Mesenchymal stem cell (in vitro differentiated cells and primary cell): ENCODE data around the gene ZNF487.

Source experiments
- DNase-seq: peaks from one replicate; pipeline ENCODE4 v3.0.0-alpha.2; 2013
- H2AFZ ChIP-seq: one replicate; pipeline ENCODE4 v1.6.1; 2013; ENCODE audit warnings: low read depth, mild to moderate bottlenecking, control low read depth, inconsistent platforms, low read length, moderate library complexity
- H2AK5ac ChIP-seq: 2 replicates; pipeline ENCODE4 v1.6.1; 2013; ENCODE audit warnings: low read length, moderate library complexity, mild to moderate bottlenecking, inconsistent platforms; ENCODE audit not compliant: severe bottlenecking
- H2BK120ac ChIP-seq: one replicate; pipeline ENCODE4 v1.6.1; 2013; ENCODE audit warnings: low read depth, mild to moderate bottlenecking, inconsistent platforms, low read length, moderate library complexity
- H2BK12ac ChIP-seq, 2 experiments: one replicate each; pipeline ENCODE4 v1.6.1; 2013; ENCODE audit warnings: inconsistent platforms in 2 of 2, low read length in 2 of 2, mild to moderate bottlenecking in 2 of 2, moderate library complexity in 2 of 2, control low read depth in 1 of 2
- H2BK15ac ChIP-seq: one replicate; pipeline ENCODE4 v1.6.1; 2013; ENCODE audit warnings: mild to moderate bottlenecking, low read depth, inconsistent platforms; ENCODE audit not compliant: poor library complexity, severe bottlenecking
- H2BK5ac ChIP-seq: 2 replicates; pipeline ENCODE4 v1.6.1; 2013; ENCODE audit warnings: low read depth, mild to moderate bottlenecking, low read length, control low read depth, inconsistent platforms; ENCODE audit not compliant: poor library complexity, severe bottlenecking
- H3K14ac ChIP-seq, 2 experiments: one replicate each; pipeline ENCODE4 v1.6.1; 2013; ENCODE audit warnings: inconsistent platforms in 2 of 2, low read length in 2 of 2, control low read depth in 1 of 2, mild to moderate bottlenecking in 1 of 2, moderate library complexity in 1 of 2
- H3K18ac ChIP-seq, 2 experiments: one replicate each; pipeline ENCODE4 v1.6.1; 2013; ENCODE audit warnings: inconsistent platforms in 2 of 2, low read length in 2 of 2, control low read depth in 1 of 2, low read depth in 1 of 2, mild to moderate bottlenecking in 1 of 2
- H3K23ac ChIP-seq, 2 experiments: one replicate each; pipeline ENCODE4 v1.6.1; 2013; ENCODE audit warnings: inconsistent platforms in 2 of 2, low read length in 2 of 2, mild to moderate bottlenecking in 2 of 2, moderate library complexity in 2 of 2, control low read depth in 1 of 2
- H3K27ac ChIP-seq: 2 replicates; pipeline ENCODE4 v1.5.1; 2013; ENCODE audit warnings: mild to moderate bottlenecking, moderate library complexity, low read length, control low read depth, inconsistent platforms; ENCODE audit not compliant: poor library complexity, severe bottlenecking
- H3K27me3 ChIP-seq, 2 experiments: 2 replicates each; pipeline versions ENCODE4 v1.6.1 to v1.7.0; 2013; ENCODE audit warnings: low read length in 2 of 2, mild to moderate bottlenecking in 2 of 2, moderate library complexity in 2 of 2, control low read depth in 1 of 2, inconsistent platforms in 1 of 2; ENCODE audit not compliant: control insufficient read depth in 1 of 2, insufficient read depth in 1 of 2
- H3K36me3 ChIP-seq, 2 experiments: 2 replicates each; pipeline versions ENCODE4 v1.6.1 to v1.7.0; 2013; ENCODE audit warnings: low read length in 2 of 2, control low read depth in 1 of 2, inconsistent platforms in 1 of 2, low read depth in 1 of 2, mild to moderate bottlenecking in 1 of 2; ENCODE audit not compliant: insufficient read depth in 2 of 2, control insufficient read depth in 1 of 2
- H3K4ac ChIP-seq, 2 experiments: one replicate each; pipeline ENCODE4 v1.6.1; 2013; ENCODE audit warnings: inconsistent platforms in 2 of 2, low read length in 2 of 2, mild to moderate bottlenecking in 2 of 2, moderate library complexity in 2 of 2, control low read depth in 1 of 2, low read depth in 1 of 2
- H3K4me1 ChIP-seq: 2 replicates; pipeline ENCODE4 v1.6.1; 2013; ENCODE audit warnings: low read depth, low read length, control low read depth; ENCODE audit not compliant: control insufficient read depth, insufficient read depth
- H3K4me2 ChIP-seq: 2 replicates; pipeline ENCODE4 v1.6.1; 2013; ENCODE audit warnings: low read length, mild to moderate bottlenecking, inconsistent platforms; ENCODE audit not compliant: poor library complexity, severe bottlenecking
- H3K4me3 ChIP-seq, 2 experiments: 2 replicates each; pipeline versions ENCODE4 v1.5.1 to v1.7.0; 2013; ENCODE audit warnings: low read length in 2 of 2, mild to moderate bottlenecking in 2 of 2, control low read depth in 1 of 2, low read depth in 1 of 2; ENCODE audit not compliant: insufficient read depth in 1 of 2
- H3K79me1 ChIP-seq: replicated peaks from 2 replicates; pipeline ENCODE4 v1.6.1; 2013; ENCODE audit warnings: mild to moderate bottlenecking, control low read depth, low read length, inconsistent platforms; ENCODE audit not compliant: poor library complexity, severe bottlenecking
- H3K9ac ChIP-seq: 2 replicates; pipeline ENCODE4 v1.7.0; 2013; ENCODE audit warnings: mild to moderate bottlenecking, low read length, moderate library complexity
- H3K9me3 ChIP-seq: 2 replicates; pipeline ENCODE4 v1.7.0; 2013; ENCODE audit warnings: mild to moderate bottlenecking, low read length; ENCODE audit not compliant: control insufficient read depth
- H4K8ac ChIP-seq: one replicate; pipeline ENCODE4 v1.6.1; 2013; ENCODE audit warnings: inconsistent platforms, mild to moderate bottlenecking, low read length, moderate library complexity
- H4K91ac ChIP-seq: one replicate; pipeline ENCODE4 v1.6.1; 2013; ENCODE audit warnings: mild to moderate bottlenecking, low read length, inconsistent platforms
- WGBS: methylation state at CpG from one replicate; pipeline ENCODE4 v1.1.7; 2013; ENCODE audit warnings: mixed read lengths; 5-methylcytosine and 5-hydroxymethylcytosine counted together

ZNF487 gene

GRCh38 chr10:43479275-43479674, 42.4 kb downstream of the ZNF487 start:
- Histone ChIP-seq H3K23ac (no peak overlapping the region), H3K27me3 (no peaks in the 10 kb centered on the region), H3K36me3 (peaks cover 0 to 29% of the 10 kb centered on the region in 2 experiments), H3K14ac (no peak overlapping the region), H3K9me3 (peaks cover 45% of the 10 kb centered on the region), H2BK12ac (no peak overlapping the region), H2BK120ac (no peak overlapping the region), H3K9ac (no peak overlapping the region), H3K4me3 (no peak overlapping the region), H3K4me2 (no peak overlapping the region), H4K8ac (no peak overlapping the region), H2BK15ac (no peak overlapping the region), H3K4ac (no peak overlapping the region), H3K18ac (no peak overlapping the region), H2BK5ac (no peak overlapping the region), H3K4me1 (no peaks in the 10 kb centered on the region), H3K79me1 (no peaks in the 10 kb centered on the region), H3K27ac (no peak overlapping the region), H2AFZ (no peak overlapping the region), H4K91ac (no peak overlapping the region), H2AK5ac (no peak overlapping the region)
- no peak for DNase-seq

GRCh38 chr10:43482319-43483078, 45.6 kb downstream of the ZNF487 start:
- Histone ChIP-seq H3K14ac (no peak overlapping the region), H2AFZ (no peak overlapping the region), H3K23ac (no peak overlapping the region), H2BK15ac (no peak overlapping the region), H3K4me3 (peak overlapping the region in 1 of 2 experiments; percentile 52), H2BK5ac (no peak overlapping the region), H3K36me3 (peaks cover 0 to 19% of the 10 kb centered on the region in 2 experiments), H4K91ac (no peak overlapping the region), H3K79me1 (no peaks in the 10 kb centered on the region), H4K8ac (no peak overlapping the region), H3K4ac (no peak overlapping the region), H2BK12ac (no peak overlapping the region), H3K4me1 (no peaks in the 10 kb centered on the region), H3K18ac (no peak overlapping the region), H2AK5ac (no peak overlapping the region), H3K27ac (no peak overlapping the region), H2BK120ac (no peak overlapping the region), H3K4me2 (no peak overlapping the region), H3K27me3 (no peaks in the 10 kb centered on the region), H3K9me3 (peaks cover 64% of the 10 kb centered on the region), H3K9ac (no peak overlapping the region)
- WGBS, result 100% methylated on average over 1 of the region's 2 CpGs
- DNase-seq, result no peak

- H3K18ac ChIP-seq, result no peak overlapping the region
- H3K36me3 ChIP-seq, result no peaks in the 10 kb centered on the region
- no peaks in the 10 kb centered on the region for H3K27me3 ChIP-seq
- no peak overlapping the region for H3K27ac ChIP-seq
- no peak overlapping the region for H3K23ac ChIP-seq
- H3K4ac ChIP-seq, result no peak overlapping the region
- no peak overlapping the region for H4K8ac ChIP-seq
- H3K4me2 ChIP-seq, result no peak overlapping the region
- H2AK5ac ChIP-seq, result no peak overlapping the region
- no peak overlapping the region for H2AFZ ChIP-seq
- no peak overlapping the region for H3K9ac ChIP-seq
- H3K4me3 ChIP-seq, result no peak overlapping the region
- no peaks in the 10 kb centered on the region for H3K79me1 ChIP-seq
- H2BK15ac ChIP-seq, result no peak overlapping the region
- peaks cover 25% of the 10 kb centered on the region for H3K9me3 ChIP-seq
- WGBS, result 85% methylated on average over 5 of the region's 5 CpGs
- DNase-seq, result no peak
- H2BK12ac ChIP-seq, result no peak overlapping the region
- H2BK5ac ChIP-seq, result no peak overlapping the region
- H3K4me1 ChIP-seq, result no peaks in the 10 kb centered on the region
- no peak overlapping the region for H2BK120ac ChIP-seq
- H4K91ac ChIP-seq, result no peak overlapping the region
- no peak overlapping the region for H3K14ac ChIP-seq
These were observed 54.9 kb downstream of the ZNF487 start for GRCh38 chr10:43491855-43492254.

GRCh38 chr10:43502931-43503330, 66.0 kb downstream of the ZNF487 start:
- no peak overlapping the region for H3K18ac ChIP-seq
- H3K36me3 ChIP-seq, result peaks cover 0 to 3% of the 10 kb centered on the region in 2 experiments
- no peak overlapping the region for H2BK120ac ChIP-seq
- no peaks in the 10 kb centered on the region for H3K27me3 ChIP-seq
- H3K27ac ChIP-seq, result no peak overlapping the region
- H2BK15ac ChIP-seq, result no peak overlapping the region
- no peak overlapping the region for H3K9ac ChIP-seq
- no peaks in the 10 kb centered on the region for H3K79me1 ChIP-seq
- peaks cover 25% of the 10 kb centered on the region for H3K9me3 ChIP-seq
- H3K14ac ChIP-seq, result no peak overlapping the region
- no peak overlapping the region for H3K4ac ChIP-seq
- H2BK5ac ChIP-seq, result no peak overlapping the region
- H4K91ac ChIP-seq, result no peak overlapping the region
- H4K8ac ChIP-seq, result no peak overlapping the region
- DNase-seq, result no peak
- H3K23ac ChIP-seq, result no peak overlapping the region
- H3K4me2 ChIP-seq, result no peak overlapping the region
- H2BK12ac ChIP-seq, result no peak overlapping the region
- no peaks in the 10 kb centered on the region for H3K4me1 ChIP-seq
- no peak overlapping the region for H2AK5ac ChIP-seq
- no peak overlapping the region for H2AFZ ChIP-seq
- H3K4me3 ChIP-seq, result no peak overlapping the region
